B cell (primary cell): ENCODE measurements around the gene CISH. TPM values are rescaled to one million over a fixed set of nuclear protein-coding genes. Genes with fewer than 3 reads are reported as not detected.

ENCODE experiments used
- ATAC-seq: fragments of 200-7000 bp; cut with Tn5 transposase; one replicate; pipeline ENCODE4 v1.10.0; 2021; ENCODE audit warnings: low read depth, mild to moderate bottlenecking, moderate number of reproducible peaks, moderate library complexity
- CTCF ChIA-PET: fragments of 350-600 bp; sonication (Branson Sonifier 250); formaldehyde crosslinking; loops from one replicate; lab custom pipeline; 2021; ENCODE audit warnings: antibody characterized with exemption, inconsistent platforms; lab: Charles Lee
- POLR2A ChIA-PET: fragments of 350-600 bp; sonication (Branson Sonifier 250); formaldehyde crosslinking; loops from one replicate; lab custom pipeline; 2021; ENCODE audit warnings: antibody characterized with exemption; lab: Charles Lee
- DNase-seq: peaks from one replicate; pipeline ENCODE4 v3.0.0; 2013
- H2AFZ ChIP-seq: 2 replicates; pipeline ENCODE4 v1.6.1; 2012; ENCODE audit warnings: mild to moderate bottlenecking, low read depth, low read length; ENCODE audit not compliant: insufficient read depth, poor library complexity, severe bottlenecking
- H3K27ac ChIP-seq, 2 donors: 1 replicate in 1 of 2; 2 replicates in 1 of 2; pipeline ENCODE4 v1.5.1; 2012 to 2013; ENCODE audit warnings: low read length in 2 of 2, mild to moderate bottlenecking in 2 of 2, moderate library complexity in 1 of 2
- H3K27me3 ChIP-seq, 4 experiments: fragments of 200-600 bp in 1 of 4; sonication (generic) in 1 of 4; replicated peaks in 1 of 4; 1 replicate in 2 of 4; 2 replicates in 2 of 4; pipeline versions ENCODE4 v1.6.1 to v1.7.0; 2013 to 2016; ENCODE audit warnings: low read length in 3 of 4, mild to moderate bottlenecking in 2 of 4, mixed read lengths in 1 of 4, moderate library complexity in 1 of 4; ENCODE audit not compliant: insufficient read depth in 4 of 4, control insufficient read depth in 3 of 4; ENCODE audit errors: control extremely low read depth in 1 of 4
- H3K36me3 ChIP-seq, 2 experiments: replicated peaks in 1 of 2; 1 replicate in 1 of 2; 2 replicates in 1 of 2; pipeline versions ENCODE4 v1.6.1 to v1.7.1; 2013; ENCODE audit warnings: low read length in 1 of 2; ENCODE audit not compliant: insufficient read depth in 2 of 2, control insufficient read depth in 1 of 2; ENCODE audit errors: control extremely low read depth in 1 of 2, extremely low read depth in 1 of 2
- H3K4me1 ChIP-seq, 2 donors: fragments of 200-600 bp in 1 of 2; sonication (generic) in 1 of 2; 1 replicate in 1 of 2; 2 replicates in 1 of 2; pipeline versions ENCODE4 v1.5.1 to v1.6.1; 2013 to 2017; ENCODE audit warnings: low read length in 2 of 2; ENCODE audit not compliant: control insufficient read depth in 2 of 2, insufficient read depth in 2 of 2
- H3K4me2 ChIP-seq: replicated peaks from 2 replicates; pipeline ENCODE3; 2012; ENCODE audit warnings: mild to moderate bottlenecking, low read depth, low read length; ENCODE audit not compliant: poor library complexity, severe bottlenecking
- H3K4me3 ChIP-seq, 5 experiments: fragments of 200-600 bp in 1 of 5; sonication (generic) in 1 of 5; 1 replicate in 3 of 5; 2 replicates in 2 of 5; pipeline versions ENCODE4 v1.5.1 to v1.7.0; 2011 to 2016; ENCODE audit warnings: low read length in 4 of 5, mild to moderate bottlenecking in 4 of 5, low read depth in 2 of 5, control low read depth in 1 of 5, moderate library complexity in 1 of 5; ENCODE audit not compliant: insufficient read depth in 1 of 5; ENCODE audit errors: control extremely low read depth in 1 of 5, extremely low read depth in 1 of 5
- H3K79me2 ChIP-seq: fragments of 200-600 bp; sonication (generic); one replicate; pipeline ENCODE4 v1.6.0; 2016; ENCODE audit warnings: low read length; ENCODE audit not compliant: control insufficient read depth, insufficient read depth
- H3K9ac ChIP-seq: fragments of 200-600 bp; sonication (generic); 2 replicates; pipeline ENCODE4 v1.6.1; 2017; ENCODE audit warnings: mild to moderate bottlenecking, low read length, moderate library complexity
- H3K9me3 ChIP-seq, 3 donors: one replicate each; pipeline versions ENCODE4 v1.6.1 to v1.7.1; 2013; ENCODE audit warnings: low read length in 2 of 3; ENCODE audit not compliant: control insufficient read depth in 2 of 3, insufficient read depth in 1 of 3; ENCODE audit errors: control extremely low read depth in 1 of 3
- H4K20me1 ChIP-seq: 2 replicates; pipeline ENCODE4 v1.6.0; 2012; ENCODE audit warnings: mild to moderate bottlenecking, low read length; ENCODE audit not compliant: insufficient read depth, control insufficient read depth, poor library complexity, severe bottlenecking
- H3K27ac Mint-ChIP-seq: one replicate; pipeline ENCODE4 v1.8.0; 2021; ENCODE audit warnings: mixed read lengths
- H3K27me3 Mint-ChIP-seq: one replicate; pipeline ENCODE4 v1.8.0; 2021; ENCODE audit warnings: mixed read lengths
- H3K4me1 Mint-ChIP-seq: one replicate; pipeline ENCODE4 v1.8.0; 2021; ENCODE audit warnings: mixed read lengths
- H3K4me3 Mint-ChIP-seq: one replicate; pipeline ENCODE4 v1.8.0; 2021; ENCODE audit warnings: mixed read lengths
- H3K9me3 Mint-ChIP-seq: one replicate; pipeline ENCODE4 v1.8.0; 2022; ENCODE audit warnings: mixed read lengths; ENCODE audit not compliant: insufficient read depth
- CTCF ChIP-seq: fragments of 200-600 bp; IDR thresholded peaks from one replicate; pipeline ENCODE4 v1.8.0; 2022; ENCODE audit warnings: antibody characterized with exemption, mild to moderate bottlenecking
- EZH2 ChIP-seq: IDR thresholded peaks from 2 replicates; pipeline ENCODE4 v1.6.1; 2012; ENCODE audit warnings: borderline replicate concordance, low read depth, mild to moderate bottlenecking, moderate library complexity, low read length; ENCODE audit not compliant: insufficient read depth, poor library complexity, severe bottlenecking
- WGBS: methylation state at CpG from one replicate; pipeline ENCODE4 v1.1.5; 2013; ENCODE audit warnings: missing lambda C conversion rate; ENCODE audit not compliant: insufficient coverage; 5-methylcytosine and 5-hydroxymethylcytosine counted together
- intact Hi-C: fragments of 100-400 bp; cut with micrococcal nuclease; formaldehyde crosslinking; loops from one replicate; pipeline ENCODE4 v1.10.0; 2022
- polyA plus RNA-seq: library from polyadenylated mRNA; depleted of rRNA; stranded (reverse); fragments of >200 nt; gene quantifications from 2 replicates; pipeline ENCODE4 v1.2.3, GENCODE V29; 2012
- total RNA-seq, 2 donors: library from RNA; stranded (reverse); fragments of 120-200 nt in 1 of 2; gene quantifications; 1 replicate in 1 of 2; 2 replicates in 1 of 2; pipeline versions ENCODE4 v1.2.3 to v1.2.4, GENCODE V29; 2013 to 2022

Gene CISH
- total and polyA plus RNA-seq, 2 donors (not counting 1 experiment from before 2014, with no cell fraction given) = 2.3 to 3.5 TPM

GRCh38 chr3:50582083-50582482, 29.5 kb downstream of the CISH start:
- Histone ChIP-seq H3K4me2 (no peak overlapping the region), H3K9me3 (no peaks in the 10 kb centered on the region), H3K4me1 (no peaks in the 10 kb centered on the region), H3K27me3 (no peaks in the 10 kb centered on the region), H3K79me2 (no peaks in the 10 kb centered on the region), H3K4me3 (no peak overlapping the region), H3K9ac (no peak overlapping the region), H3K36me3 (peaks cover 0 to 34% of the 10 kb centered on the region in 2 experiments), H2AFZ (no peak overlapping the region), H4K20me1 (no peaks in the 10 kb centered on the region), H3K27ac (no peak overlapping the region)
- Mint-ChIP-seq H3K4me3 (no peak overlapping the region), H3K27me3 (no peaks in the 10 kb centered on the region), H3K9me3 (no peaks in the 10 kb centered on the region), H3K4me1 (no peaks in the 10 kb centered on the region), H3K27ac (no peak overlapping the region)
- DNase-seq (no peak), ATAC-seq (no peak)
- ChIA-PET POLR2A (interaction anchor here (0.7 kb wide), 1 partner anchor 283 kb away, joined by 4 read pairs; no protein-coding TSS in a partner anchor), CTCF (interaction anchor here (1.1 to 16.8 kb wide), 2 partner anchors 10 to 30 kb away, joined by 4 to 541 read pairs; partner anchors contain the start of genes CISH and MAPKAPK3)
- TF ChIP-seq EZH2 (no peak), CTCF (no peak)
- intact Hi-C loops = no loop called here
- WGBS = 95% methylated on average over 7 of the region's 9 CpGs

GRCh38 chr3:50581459-50581842, 30.1 kb downstream of the CISH start:
- no peak overlapping the region for H3K4me3 Mint-ChIP-seq
- no peaks in the 10 kb centered on the region for H3K4me1 Mint-ChIP-seq
- intact Hi-C loops = no loop called here
- POLR2A ChIA-PET = interaction anchor here (0.7 kb wide), 1 partner anchor 282 kb away, joined by 4 read pairs; no protein-coding TSS in a partner anchor
- Histone ChIP-seq H3K4me3 (no peak overlapping the region), H3K9ac (no peak overlapping the region), H3K27ac (no peak overlapping the region), H3K4me1 (no peaks in the 10 kb centered on the region), H2AFZ (no peak overlapping the region), H4K20me1 (no peaks in the 10 kb centered on the region), H3K36me3 (peaks cover 0 to 39% of the 10 kb centered on the region in 2 experiments), H3K9me3 (no peaks in the 10 kb centered on the region), H3K27me3 (no peaks in the 10 kb centered on the region), H3K4me2 (no peak overlapping the region), H3K79me2 (no peaks in the 10 kb centered on the region)
- DNase-seq = no peak
- H3K9me3 Mint-ChIP-seq = no peaks in the 10 kb centered on the region
- H3K27me3 Mint-ChIP-seq = no peaks in the 10 kb centered on the region
- WGBS = 100% methylated on average over 2 of the region's 2 CpGs
- CTCF ChIA-PET = interaction anchor here (16.8 kb wide), 1 partner anchor 31 kb away, joined by 541 read pairs; the partner anchor contains the start of genes CISH and MAPKAPK3
- TF ChIP-seq EZH2 = no peak
- TF ChIP-seq CTCF = no peak
- no peak for ATAC-seq
- H3K27ac Mint-ChIP-seq = no peak overlapping the region
